Muscle of leg (tissue), 11 donors: ENCODE data around the gene DLK1. TPM values are rescaled to one million over a fixed set of nuclear protein-coding genes. Genes with fewer than 3 reads are reported as not detected.

ENCODE experiments used
- DNase-seq: peaks from one replicate; pipeline ENCODE4 v3.0.0; 2013
- H3K27ac ChIP-seq: one replicate; pipeline ENCODE4 v1.5.1; 2013; ENCODE audit warnings: mild to moderate bottlenecking, low read length, control low read depth
- H3K27me3 ChIP-seq: one replicate; pipeline ENCODE4 v1.6.1; 2013; ENCODE audit warnings: low read length; ENCODE audit not compliant: control insufficient read depth, insufficient read depth
- H3K36me3 ChIP-seq: one replicate; pipeline ENCODE4 v1.6.1; 2013; ENCODE audit warnings: low read length; ENCODE audit not compliant: control insufficient read depth, insufficient read depth
- H3K4me1 ChIP-seq: one replicate; pipeline ENCODE4 v1.6.1; 2013; ENCODE audit warnings: low read length; ENCODE audit not compliant: control insufficient read depth, insufficient read depth
- H3K4me3 ChIP-seq: one replicate; pipeline ENCODE4 v1.5.1; 2013; ENCODE audit warnings: low read length, control low read depth
- H3K9me3 ChIP-seq: replicated peaks from 2 replicates; pipeline ENCODE4 v1.6.1; 2013; ENCODE audit warnings: low read depth, low read length; ENCODE audit not compliant: control insufficient read depth
- WGBS: methylation state at CpG from one replicate; pipeline ENCODE4 v1.1.5; 2013; ENCODE audit warnings: missing lambda C conversion rate; ENCODE audit not compliant: insufficient coverage; 5-methylcytosine and 5-hydroxymethylcytosine counted together
- polyA plus RNA-seq, 8 donors: library from polyadenylated mRNA; unstranded; fragments of 120-200 nt; gene quantifications; one replicate each; pipeline versions ENCODE4 v1.2.1 to v1.2.3, GENCODE V29; 2013; ENCODE audit warnings: inconsistent platforms in 1 of 8, low replicate concordance in 1 of 8; ENCODE audit not compliant: insufficient read length in 8 of 8, insufficient read depth in 1 of 8
- total RNA-seq: library from RNA; stranded (reverse); fragments of 120-200 nt; gene quantifications from one replicate; pipeline ENCODE4 v1.2.4, GENCODE V29; 2013

DLK1 gene
- total and polyA plus RNA-seq, 9 donors = 377 to 2,540 (median 2,140) TPM

GRCh38 chr14:100774164-100774537, 47.5 kb downstream of the DLK1 start:
- peaks cover 69% of the 10 kb centered on the region for H3K4me1 ChIP-seq
- no peaks in the 10 kb centered on the region for H3K27me3 ChIP-seq
- H3K36me3 ChIP-seq = no peaks in the 10 kb centered on the region
- H3K9me3 ChIP-seq = peaks cover 6% of the 10 kb centered on the region
- peak overlapping the region; percentile 97 for H3K27ac ChIP-seq
- WGBS = 90% methylated on average over 6 of the region's 9 CpGs
- DNase-seq = no peak
- H3K4me3 ChIP-seq = no peak overlapping the region

GRCh38 chr14:100775351-100775830, 48.7 kb downstream of the DLK1 start:
- H3K4me1 ChIP-seq = peaks cover 81% of the 10 kb centered on the region
- peaks cover 6% of the 10 kb centered on the region for H3K9me3 ChIP-seq
- WGBS = 83% methylated on average over 6 of the region's 8 CpGs
- no peak for DNase-seq
- H3K4me3 ChIP-seq = no peak overlapping the region
- H3K27ac ChIP-seq = peak overlapping the region; percentile 97
- H3K27me3 ChIP-seq = no peaks in the 10 kb centered on the region
- no peaks in the 10 kb centered on the region for H3K36me3 ChIP-seq

GRCh38 chr14:100775831-100776591, 49.3 kb downstream of the DLK1 start:
- no peak overlapping the region for H3K4me3 ChIP-seq
- DNase-seq = peak; percentile 90
- 55% methylated on average over 14 of the region's 20 CpGs for WGBS
- H3K27me3 ChIP-seq = no peaks in the 10 kb centered on the region
- H3K27ac ChIP-seq = peak overlapping the region; percentile 97
- H3K36me3 ChIP-seq = no peaks in the 10 kb centered on the region
- peaks cover 6% of the 10 kb centered on the region for H3K9me3 ChIP-seq
- H3K4me1 ChIP-seq = peaks cover 86% of the 10 kb centered on the region

GRCh38 chr14:100776681-100777365, 50.1 kb downstream of the DLK1 start:
- no peak for DNase-seq
- no peaks in the 10 kb centered on the region for H3K36me3 ChIP-seq
- peaks cover 86% of the 10 kb centered on the region for H3K4me1 ChIP-seq
- 77% methylated on average over 10 of the region's 14 CpGs for WGBS
- H3K27me3 ChIP-seq = no peaks in the 10 kb centered on the region
- H3K27ac ChIP-seq = peak overlapping the region; percentile 85
- peak overlapping the region; percentile 6 for H3K4me3 ChIP-seq
- no peaks in the 10 kb centered on the region for H3K9me3 ChIP-seq

- whole genome bisulfite sequencing = 62% methylated on average over 6 of the region's 11 CpGs
These were observed 50.7 kb downstream of the DLK1 start for GRCh38 chr14:100777366-100777817.

GRCh38 chr14:100777818-100778525, 51.3 kb downstream of the DLK1 start:
- 42% methylated on average over 17 of the region's 22 CpGs for WGBS
- Histone ChIP-seq H3K36me3 (no peaks in the 10 kb centered on the region), H3K9me3 (no peaks in the 10 kb centered on the region), H3K4me1 (peaks cover 85% of the 10 kb centered on the region), H3K4me3 (no peak overlapping the region), H3K27ac (peak overlapping the region; percentile 85), H3K27me3 (no peaks in the 10 kb centered on the region)
- peak; percentile 89 for DNase-seq

More at GRCh38 chr14:100777366-100777817, 50.7 kb downstream of the DLK1 start:
- no peaks in the 10 kb centered on the region for H3K9me3 ChIP-seq
- peaks cover 85% of the 10 kb centered on the region for H3K4me1 ChIP-seq
- H3K27me3 ChIP-seq = no peaks in the 10 kb centered on the region
- DNase-seq = peak; percentile 49
- H3K27ac ChIP-seq = peak overlapping the region; percentile 85
- no peaks in the 10 kb centered on the region for H3K36me3 ChIP-seq
- H3K4me3 ChIP-seq = no peak overlapping the region

GRCh38 chr14:100778526-100778882, 51.8 kb downstream of the DLK1 start:
- Histone ChIP-seq H3K4me1 (peaks cover 85% of the 10 kb centered on the region), H3K27me3 (no peaks in the 10 kb centered on the region), H3K27ac (peak overlapping the region; percentile 85), H3K9me3 (no peaks in the 10 kb centered on the region), H3K36me3 (no peaks in the 10 kb centered on the region), H3K4me3 (no peak overlapping the region)
- DNase-seq = no peak
- 81% methylated on average over 3 of the region's 7 CpGs for WGBS

- Histone ChIP-seq H3K27me3 (no peaks in the 10 kb centered on the region), H3K27ac (peak overlapping the region; percentile 85), H3K4me1 (peaks cover 85% of the 10 kb centered on the region), H3K9me3 (no peaks in the 10 kb centered on the region), H3K36me3 (no peaks in the 10 kb centered on the region), H3K4me3 (no peak overlapping the region)
- DNase-seq = no peak
- WGBS = 74% methylated on average over 22 of the region's 24 CpGs
These were observed 52.4 kb downstream of the DLK1 start for GRCh38 chr14:100778951-100779690.

- H3K4me1 ChIP-seq = peaks cover 87% of the 10 kb centered on the region
- WGBS = 91% methylated on average over 12 of the region's 13 CpGs
- no peak overlapping the region for H3K4me3 ChIP-seq
- DNase-seq = no peak
- no peaks in the 10 kb centered on the region for H3K36me3 ChIP-seq
- H3K27ac ChIP-seq = peak overlapping the region; percentile 85
- no peaks in the 10 kb centered on the region for H3K9me3 ChIP-seq
- no peaks in the 10 kb centered on the region for H3K27me3 ChIP-seq
These were observed 53.0 kb downstream of the DLK1 start for GRCh38 chr14:100779691-100780080.
